Colonic mucosa (tissue), 4 donors: Measurements from ENCODE around the gene TAX1BP1. TPM values are rescaled to one million over a fixed set of nuclear protein-coding genes. Genes with fewer than 3 reads are reported as not detected.

Experiments
- DNase-seq: peaks from one replicate; pipeline ENCODE4 v3.0.0-alpha.2; 2020
- H3K27ac ChIP-seq: fragments of 200-600 bp; one replicate; pipeline ENCODE4 v1.8.0; 2021
- H3K27me3 ChIP-seq: fragments of 200-600 bp; one replicate; pipeline ENCODE4 v1.8.0; 2021
- H3K36me3 ChIP-seq: fragments of 200-600 bp; one replicate; pipeline ENCODE4 v1.8.0; 2021
- H3K4me1 ChIP-seq: fragments of 200-600 bp; one replicate; pipeline ENCODE4 v1.8.0; 2021; ENCODE audit warnings: mild to moderate bottlenecking
- H3K4me3 ChIP-seq: fragments of 200-600 bp; one replicate; pipeline ENCODE4 v1.8.0; 2021
- H3K9ac ChIP-seq, 2 donors: one replicate each; pipeline ENCODE4 v1.7.0; 2013; ENCODE audit warnings: control low read depth in 2 of 2, low read depth in 2 of 2, low read length in 2 of 2
- H3K9me3 ChIP-seq: fragments of 200-600 bp; one replicate; pipeline ENCODE4 v1.8.0; 2021
- intact Hi-C: fragments of 100-400 bp; cut with DNase I; formaldehyde crosslinking; loops from one replicate; pipeline ENCODE4 v1.14.1; 2022
- total RNA-seq, 2 donors: library from RNA; stranded (reverse); fragmentation: NEBNext Ultra II Directional in 1 of 2; extraction: Animal tissue kit (Norgen Biotek cat#: 25700) in 1 of 2; gene quantifications; one replicate each; pipeline ENCODE4 v1.2.1, GENCODE V29; 2021
- TF ChIP-seq, protein P1 (sequence below): fragments of 200-600 bp; IDR thresholded peaks from one replicate; pipeline ENCODE4 v1.8.0; 2022; ENCODE audit warnings: antibody characterized with exemption, mild to moderate bottlenecking
- donor health status: healthy.
- donor health status: DM: no; HTN: no; CAD: no.
- donor health status: DM: no; HTN: no; CAD: no.

Gene TAX1BP1
- total RNA-seq, 2 donors from 2014 or later = 96.6 to 156 TPM

DNA sequence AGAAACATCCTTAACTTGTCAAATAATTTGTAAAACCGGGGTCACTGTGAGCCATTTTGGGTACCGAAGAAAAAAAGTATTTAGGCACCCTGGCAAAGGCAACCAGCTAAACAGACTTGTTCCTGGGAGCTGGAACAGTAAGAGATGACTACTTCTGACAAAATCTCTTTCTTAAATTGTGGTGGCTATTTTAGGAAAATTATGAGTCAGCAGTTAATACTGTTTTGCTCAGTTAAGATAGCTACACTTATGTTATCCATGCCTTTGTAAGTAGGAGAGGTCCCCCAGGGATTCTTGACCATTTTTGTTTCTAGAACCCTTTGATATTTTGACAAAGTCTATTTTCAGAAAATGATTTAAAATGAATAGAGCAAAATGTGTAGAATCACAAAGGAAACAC lies 68.7 kb downstream of the TAX1BP1 start:
- intact Hi-C loops = no loop called here
- H3K9ac ChIP-seq = no peak overlapping the region
- H3K9me3 ChIP-seq = no peaks in the 10 kb centered on the region
- H3K27me3 ChIP-seq = no peaks in the 10 kb centered on the region
- no peaks in the 10 kb centered on the region for H3K4me1 ChIP-seq
- DNase-seq = no peak
- TF ChIP-seq, protein P1, sequence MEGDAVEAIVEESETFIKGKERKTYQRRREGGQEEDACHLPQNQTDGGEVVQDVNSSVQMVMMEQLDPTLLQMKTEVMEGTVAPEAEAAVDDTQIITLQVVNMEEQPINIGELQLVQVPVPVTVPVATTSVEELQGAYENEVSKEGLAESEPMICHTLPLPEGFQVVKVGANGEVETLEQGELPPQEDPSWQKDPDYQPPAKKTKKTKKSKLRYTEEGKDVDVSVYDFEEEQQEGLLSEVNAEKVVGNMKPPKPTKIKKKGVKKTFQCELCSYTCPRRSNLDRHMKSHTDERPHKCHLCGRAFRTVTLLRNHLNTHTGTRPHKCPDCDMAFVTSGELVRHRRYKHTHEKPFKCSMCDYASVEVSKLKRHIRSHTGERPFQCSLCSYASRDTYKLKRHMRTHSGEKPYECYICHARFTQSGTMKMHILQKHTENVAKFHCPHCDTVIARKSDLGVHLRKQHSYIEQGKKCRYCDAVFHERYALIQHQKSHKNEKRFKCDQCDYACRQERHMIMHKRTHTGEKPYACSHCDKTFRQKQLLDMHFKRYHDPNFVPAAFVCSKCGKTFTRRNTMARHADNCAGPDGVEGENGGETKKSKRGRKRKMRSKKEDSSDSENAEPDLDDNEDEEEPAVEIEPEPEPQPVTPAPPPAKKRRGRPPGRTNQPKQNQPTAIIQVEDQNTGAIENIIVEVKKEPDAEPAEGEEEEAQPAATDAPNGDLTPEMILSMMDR = no peak
- H3K27ac ChIP-seq = no peak overlapping the region
- H3K36me3 ChIP-seq = no peaks in the 10 kb centered on the region
- no peak overlapping the region for H3K4me3 ChIP-seq

DNA sequence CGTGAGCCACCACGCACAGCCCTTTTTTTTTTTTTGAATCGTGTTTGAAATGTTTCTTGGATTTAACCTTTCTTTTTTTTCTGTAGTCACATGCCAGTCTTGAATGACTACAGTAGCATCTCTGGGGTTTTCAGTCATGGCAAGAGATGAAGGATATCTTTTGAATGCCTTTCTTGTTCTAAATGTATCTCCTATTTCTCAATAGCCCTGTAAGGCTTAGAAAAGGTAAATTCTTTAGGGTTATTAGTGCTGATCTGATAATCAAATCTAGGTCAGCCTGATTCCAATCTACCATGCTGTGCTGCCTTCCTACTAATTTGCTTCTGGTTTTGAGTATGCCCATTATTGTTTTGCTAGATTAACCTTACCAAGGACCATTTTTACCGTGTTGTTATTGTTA lies 70.2 kb downstream of the TAX1BP1 start:
- H3K4me1 ChIP-seq = no peaks in the 10 kb centered on the region
- no peak for DNase-seq
- no peak overlapping the region for H3K27ac ChIP-seq
- TF ChIP-seq, protein P1 = no peak
- H3K4me3 ChIP-seq = no peak overlapping the region
- intact Hi-C loops = no loop called here
- H3K9ac ChIP-seq = no peak overlapping the region
- no peaks in the 10 kb centered on the region for H3K36me3 ChIP-seq
- no peaks in the 10 kb centered on the region for H3K27me3 ChIP-seq
- H3K9me3 ChIP-seq = no peaks in the 10 kb centered on the region

DNA sequence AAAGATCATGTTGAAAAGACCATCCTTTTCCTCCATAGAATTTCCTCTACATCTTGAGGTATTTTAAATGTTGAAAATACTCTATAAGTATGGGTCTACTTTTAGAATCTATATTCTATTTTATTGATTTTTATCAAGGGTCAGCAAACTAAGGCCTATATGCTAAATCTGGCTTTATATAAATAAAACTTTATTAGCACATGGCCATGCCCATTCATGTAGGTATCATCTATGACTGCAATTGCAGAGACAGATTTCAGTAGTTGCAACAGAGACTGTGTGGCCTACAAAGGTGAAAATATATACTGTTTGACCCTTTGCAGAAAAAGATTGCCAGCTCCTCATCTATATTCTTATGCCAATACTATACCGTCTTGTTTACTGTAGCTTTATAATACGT lies 72.7 kb downstream of the TAX1BP1 start:
- no peaks in the 10 kb centered on the region for H3K36me3 ChIP-seq
- H3K4me3 ChIP-seq = no peak overlapping the region
- intact Hi-C loops = no loop called here
- no peak overlapping the region for H3K27ac ChIP-seq
- no peak for DNase-seq
- TF ChIP-seq, protein P1 = no peak
- no peaks in the 10 kb centered on the region for H3K9me3 ChIP-seq
- no peak overlapping the region for H3K9ac ChIP-seq
- no peaks in the 10 kb centered on the region for H3K27me3 ChIP-seq
- H3K4me1 ChIP-seq = no peaks in the 10 kb centered on the region

DNA sequence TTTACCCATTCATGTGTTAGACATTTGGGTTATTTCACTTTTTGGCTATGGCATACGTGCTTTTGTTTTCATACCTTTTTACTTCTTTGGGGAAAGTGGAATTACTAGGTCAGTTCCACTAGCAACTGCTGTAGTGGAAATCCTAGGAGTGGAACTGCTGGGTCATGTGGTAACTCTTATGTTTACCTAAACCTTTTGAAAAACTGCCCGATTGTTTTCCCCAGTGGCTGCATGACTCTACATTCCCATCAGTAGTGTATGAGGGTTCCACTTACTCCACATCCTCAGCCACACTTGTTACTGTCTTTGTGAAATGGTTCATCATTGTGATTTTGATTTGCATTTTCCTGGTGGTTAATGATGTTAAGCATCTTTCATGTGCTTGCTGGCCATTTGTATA lies 82.3 kb downstream of the TAX1BP1 start:
- Histone ChIP-seq H3K9me3 (no peaks in the 10 kb centered on the region), H3K36me3 (no peaks in the 10 kb centered on the region), H3K4me3 (no peak overlapping the region), H3K4me1 (no peaks in the 10 kb centered on the region), H3K9ac (no peak overlapping the region), H3K27me3 (no peaks in the 10 kb centered on the region), H3K27ac (no peak overlapping the region)
- TF ChIP-seq, protein P1 = no peak
- intact Hi-C loops = no loop called here
- no peak for DNase-seq

DNA sequence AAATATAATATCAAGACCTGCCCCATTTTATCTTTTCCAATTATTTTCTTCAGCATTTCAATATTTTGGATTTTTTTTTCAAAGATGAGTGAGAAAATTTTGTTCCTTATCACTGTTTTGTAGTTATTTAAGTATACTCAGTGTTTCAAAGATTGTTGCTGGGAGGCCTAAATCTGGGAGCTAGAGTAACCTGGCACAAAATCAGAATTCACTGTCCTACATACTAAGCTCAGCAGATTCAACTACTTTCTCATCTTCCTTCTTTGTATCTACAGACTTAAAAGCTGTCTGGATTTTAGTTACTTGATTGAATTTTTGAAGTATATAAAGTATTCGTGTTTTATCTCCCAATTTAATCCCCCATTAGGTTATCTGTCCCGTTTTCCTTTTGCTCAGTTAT lies 85.9 kb downstream of the TAX1BP1 start:
- Histone ChIP-seq H3K36me3 (no peaks in the 10 kb centered on the region), H3K9ac (no peak overlapping the region)
- intact Hi-C loops = no loop called here

More for the DNA sequence above, 85.9 kb downstream of the TAX1BP1 start:
- TF ChIP-seq, protein P1 = no peak
- H3K27ac ChIP-seq = no peak overlapping the region
- H3K9me3 ChIP-seq = no peaks in the 10 kb centered on the region
- H3K4me1 ChIP-seq = no peaks in the 10 kb centered on the region
- DNase-seq = no peak
- H3K27me3 ChIP-seq = no peaks in the 10 kb centered on the region
- H3K4me3 ChIP-seq = no peak overlapping the region
